OCI-LY7 (cell line): ENCODE results near the gene ZNF141. TPM values are rescaled to one million over a fixed set of nuclear protein-coding genes. Genes with fewer than 3 reads are reported as not detected.

Experiments
- BruUV-seq: library from RNA; stranded (reverse); fragments of 400-500 nt; replicated peaks from 2 replicates; lab custom pipeline; 2021; lab: Mats Ljungman, UMichigan
- CTCF ChIA-PET: fragments of 300-600 bp; sonication (Branson Sonifier 250); formaldehyde crosslinking; loops from one replicate; lab custom pipeline; 2022; ENCODE audit warnings: antibody characterized with exemption; ENCODE audit not compliant: unreplicated experiment; lab: Charles Lee
- POLR2A ChIA-PET: fragments of 300-600 bp; sonication (Branson Sonifier 250); formaldehyde crosslinking; loops from one replicate; lab custom pipeline; 2022; ENCODE audit warnings: antibody characterized with exemption; lab: Charles Lee
- DNase-seq: peaks from one replicate; pipeline ENCODE4 v3.0.0-alpha.2; 2015; ENCODE audit warnings: low spot score
- H2AFZ ChIP-seq: fragments of 200-600 bp; sonication (generic), shearing (Covaris generic); 2 replicates; pipeline ENCODE4 v1.6.1; 2014; ENCODE audit warnings: mild to moderate bottlenecking, antibody characterized with exemption, low read length, moderate library complexity
- H3K27ac ChIP-seq: fragments of 200-600 bp; sonication (generic); 2 replicates; pipeline ENCODE4 v1.5.1; 2014; ENCODE audit warnings: mixed run types, low read depth, mild to moderate bottlenecking, moderate library complexity, low read length, inconsistent platforms; ENCODE audit not compliant: poor library complexity, severe bottlenecking
- H3K36me3 ChIP-seq: fragments of 200-600 bp; sonication (generic); 2 replicates; pipeline ENCODE4 v1.6.1; 2014; ENCODE audit warnings: mild to moderate bottlenecking, antibody characterized with exemption, low read length, moderate library complexity, mixed read lengths; ENCODE audit not compliant: insufficient read depth
- H3K4me1 ChIP-seq: fragments of 200-600 bp; sonication (generic); 2 replicates; pipeline ENCODE4 v1.5.1; 2014; ENCODE audit warnings: mild to moderate bottlenecking, low read length; ENCODE audit not compliant: insufficient read depth, poor library complexity, severe bottlenecking
- H3K4me2 ChIP-seq: fragments of 200-600 bp; sonication (generic); 2 replicates; pipeline ENCODE4 v1.6.1; 2014; ENCODE audit warnings: mild to moderate bottlenecking, low read length
- H3K4me3 ChIP-seq: fragments of 200-600 bp; sonication (generic); 2 replicates; pipeline ENCODE4 v1.5.1; 2014; ENCODE audit warnings: mild to moderate bottlenecking, low read depth, low read length; ENCODE audit not compliant: poor library complexity, severe bottlenecking
- H3K79me2 ChIP-seq: fragments of 200-600 bp; sonication (generic); 2 replicates; pipeline ENCODE4 v1.6.1; 2016; ENCODE audit warnings: low read depth, mild to moderate bottlenecking, low read length, moderate library complexity, mixed read lengths; ENCODE audit not compliant: insufficient read depth
- H3K9me2 ChIP-seq: fragments of 200-600 bp; sonication (generic); 2 replicates; pipeline ENCODE4 v1.6.1; 2016; ENCODE audit warnings: mild to moderate bottlenecking, low read length, mixed read lengths; ENCODE audit not compliant: insufficient read depth
- H3K9me3 ChIP-seq: fragments of 200-600 bp; sonication (generic); 2 replicates; pipeline ENCODE4 v1.6.1; 2014; ENCODE audit warnings: mild to moderate bottlenecking, mixed run types, low read length, mixed read lengths
- H4K20me1 ChIP-seq: fragments of 200-600 bp; sonication (generic); 2 replicates; pipeline ENCODE4 v1.6.1; 2014; ENCODE audit warnings: mild to moderate bottlenecking, antibody characterized with exemption, low read length, moderate library complexity, mixed read lengths; ENCODE audit not compliant: insufficient read depth
- EZH2phosphoT487 ChIP-seq: fragments of 200-600 bp; sonication (generic); IDR thresholded peaks from 2 replicates; pipeline ENCODE4 v1.6.1; 2018; ENCODE audit warnings: low read depth, borderline replicate concordance, mild to moderate bottlenecking, mixed run types, antibody characterized with exemption, low read length, moderate library complexity, mixed read lengths
- intact Hi-C: fragments of 100-400 bp; cut with micrococcal nuclease; formaldehyde crosslinking; loops from one replicate; pipeline ENCODE4 v1.10.0; 2022; ENCODE audit not compliant: unreplicated experiment
- total RNA-seq, 2 experiments: library from RNA; depleted of rRNA in 1 of 2; stranded (reverse); fragments of >200 nt in 1 of 2; shearing (Covaris generic) in 1 of 2; gene quantifications; 2 replicates each; pipeline ENCODE4 v1.2.3, GENCODE V29; 2014 to 2022
- TF ChIP-seq, protein P1 (sequence below): fragments of 200-600 bp; sonication (generic); conservative IDR thresholded peaks from 2 replicates; pipeline ENCODE4 v1.5.1; 2014; ENCODE audit warnings: mild to moderate bottlenecking, antibody characterized with exemption, low read length, moderate library complexity, mixed read lengths

ZNF141 gene
- total RNA-seq, 2 experiments from 2014 or later = 19.8 to 27.9 TPM

- TF ChIP-seq EZH2phosphoT487 = no peak
- TF ChIP-seq, protein P1, sequence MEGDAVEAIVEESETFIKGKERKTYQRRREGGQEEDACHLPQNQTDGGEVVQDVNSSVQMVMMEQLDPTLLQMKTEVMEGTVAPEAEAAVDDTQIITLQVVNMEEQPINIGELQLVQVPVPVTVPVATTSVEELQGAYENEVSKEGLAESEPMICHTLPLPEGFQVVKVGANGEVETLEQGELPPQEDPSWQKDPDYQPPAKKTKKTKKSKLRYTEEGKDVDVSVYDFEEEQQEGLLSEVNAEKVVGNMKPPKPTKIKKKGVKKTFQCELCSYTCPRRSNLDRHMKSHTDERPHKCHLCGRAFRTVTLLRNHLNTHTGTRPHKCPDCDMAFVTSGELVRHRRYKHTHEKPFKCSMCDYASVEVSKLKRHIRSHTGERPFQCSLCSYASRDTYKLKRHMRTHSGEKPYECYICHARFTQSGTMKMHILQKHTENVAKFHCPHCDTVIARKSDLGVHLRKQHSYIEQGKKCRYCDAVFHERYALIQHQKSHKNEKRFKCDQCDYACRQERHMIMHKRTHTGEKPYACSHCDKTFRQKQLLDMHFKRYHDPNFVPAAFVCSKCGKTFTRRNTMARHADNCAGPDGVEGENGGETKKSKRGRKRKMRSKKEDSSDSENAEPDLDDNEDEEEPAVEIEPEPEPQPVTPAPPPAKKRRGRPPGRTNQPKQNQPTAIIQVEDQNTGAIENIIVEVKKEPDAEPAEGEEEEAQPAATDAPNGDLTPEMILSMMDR = no peak
- intact Hi-C loops = no loop called here
- H3K9me2 ChIP-seq = no peaks in the 10 kb centered on the region
- H3K9me3 ChIP-seq = peaks cover 66% of the 10 kb centered on the region
- peaks cover 25% of the 10 kb centered on the region for H3K4me1 ChIP-seq
- peak within 1 kb of the TSS; percentile 46 for H3K4me3 ChIP-seq
- no peak for DNase-seq
- POLR2A ChIA-PET = no interaction called here
- CTCF ChIA-PET = no interaction called here
- H3K36me3 ChIP-seq = peaks cover 10% of the 10 kb centered on the region; the same call in 1 of the 2 replicates
- no TSS peak for BruUV-seq
- peak within 1 kb of the TSS; percentile 69 for H3K4me2 ChIP-seq
- H4K20me1 ChIP-seq = no peaks in the 10 kb centered on the region
- H2AFZ ChIP-seq = peak within 1 kb of the TSS; percentile 62; the same call in 1 of the 2 replicates
- H3K27ac ChIP-seq = peak within 1 kb of the TSS; percentile 87
- H3K79me2 ChIP-seq = no peaks in the 10 kb centered on the region
Observed at GRCh38 chr4:304969-305680, 32.5 kb upstream of the ZNF141 start, which contains the start of gene ZNF732. ZNF732 (minus strand) TSS chr4:305474; CDS start chr4:305310, 164 bp downstream.

- Histone ChIP-seq H2AFZ (peak overlapping the region; percentile 62; the same call in 1 of the 2 replicates), H3K79me2 (no peaks in the 10 kb centered on the region), H3K4me3 (peak overlapping the region; percentile 46), H3K4me1 (peaks cover 25% of the 10 kb centered on the region), H3K4me2 (peak overlapping the region; percentile 69), H3K36me3 (peaks cover 10% of the 10 kb centered on the region; the same call in 1 of the 2 replicates), H4K20me1 (no peaks in the 10 kb centered on the region), H3K27ac (peak overlapping the region; percentile 87), H3K9me3 (peaks cover 79% of the 10 kb centered on the region), H3K9me2 (no peaks in the 10 kb centered on the region)
- CTCF ChIA-PET = no interaction called here
- DNase-seq = peak; percentile 99
- no TSS peak for BruUV-seq
- intact Hi-C loops = loop anchor here (1.0 kb wide), 2 partner anchors 24 to 78 kb away; no protein-coding TSS in a partner anchor
- TF ChIP-seq EZH2phosphoT487 = peak; percentile 69; the same call in 1 of the 2 replicates
- TF ChIP-seq, protein P1 = no peak
- POLR2A ChIA-PET = interaction anchor here (0.6 to 0.9 kb wide), 5 partner anchors 13 to 1541 kb away, joined by 3 to 4 read pairs (median 3); no protein-coding TSS in a partner anchor
Observed at GRCh38 chr4:306551-306961, 31.1 kb upstream of the ZNF141 start.

DNA sequence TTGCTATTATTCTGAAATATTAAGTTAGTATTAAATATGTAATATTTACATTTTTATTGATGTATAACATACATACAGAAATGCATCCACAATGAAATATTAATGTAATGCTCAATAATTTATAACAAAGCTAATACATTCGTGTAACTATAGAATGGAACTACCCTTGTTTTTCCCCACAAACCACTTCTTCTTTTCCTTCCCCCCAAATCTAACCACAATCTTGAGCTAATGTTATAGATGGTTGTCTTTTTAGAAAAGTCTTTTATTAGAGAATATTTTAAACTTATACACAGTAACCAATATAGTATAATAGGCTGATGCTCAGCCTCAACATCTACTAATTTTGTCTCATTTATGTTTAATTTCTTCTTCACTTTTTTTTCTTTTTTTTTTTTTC lies 27.8 kb upstream of the ZNF141 start:
- DNase-seq = no peak
- Histone ChIP-seq H3K36me3 (peaks cover 10% of the 10 kb centered on the region; the same call in 1 of the 2 replicates), H3K4me3 (no peak overlapping the region), H4K20me1 (no peaks in the 10 kb centered on the region), H3K9me2 (no peaks in the 10 kb centered on the region), H3K4me1 (peaks cover 40% of the 10 kb centered on the region), H3K27ac (no peak overlapping the region), H3K9me3 (peaks cover 78% of the 10 kb centered on the region), H2AFZ (no peak overlapping the region), H3K79me2 (no peaks in the 10 kb centered on the region), H3K4me2 (no peak overlapping the region)
- no peak for TF ChIP-seq EZH2phosphoT487
- TF ChIP-seq, protein P1 = no peak
- ChIA-PET POLR2A (no interaction called here), CTCF (no interaction called here)
- intact Hi-C loops = no loop called here
- BruUV-seq = no TSS peak
